IPS-20b (cell line): ENCODE measurements around the gene RUBCNL.

Experiments
- H3K27ac ChIP-seq: one replicate; pipeline ENCODE4 v1.5.1; 2013; ENCODE audit warnings: low read length
- H3K27me3 ChIP-seq: 2 replicates; pipeline ENCODE4 v1.6.1; 2013; ENCODE audit warnings: mild to moderate bottlenecking, low read length, inconsistent platforms; ENCODE audit not compliant: insufficient read depth
- H3K36me3 ChIP-seq: 2 replicates; pipeline ENCODE4 v1.6.1; 2013; ENCODE audit warnings: low read depth, mild to moderate bottlenecking, inconsistent platforms, low read length, moderate library complexity; ENCODE audit not compliant: insufficient read depth
- H3K4me1 ChIP-seq: 2 replicates; pipeline ENCODE4 v1.6.1; 2013; ENCODE audit warnings: mild to moderate bottlenecking, control low read depth, inconsistent platforms, low read length, moderate library complexity; ENCODE audit not compliant: insufficient read depth
- H3K4me3 ChIP-seq: 2 replicates; pipeline ENCODE4 v1.5.1; 2013; ENCODE audit warnings: mild to moderate bottlenecking, low read length, inconsistent platforms
- H3K9ac ChIP-seq: 2 replicates; pipeline ENCODE4 v1.6.1; 2013; ENCODE audit warnings: low read depth, mild to moderate bottlenecking, inconsistent platforms, low read length, moderate library complexity
- H3K9me3 ChIP-seq: 2 replicates; pipeline ENCODE4 v1.6.1; 2013; ENCODE audit warnings: mild to moderate bottlenecking, low read depth, low read length, inconsistent platforms; ENCODE audit not compliant: insufficient read depth

RUBCNL gene

GRCh38 chr13:46295491-46296114, 91.4 kb downstream of the RUBCNL start:
- Histone ChIP-seq H3K9me3 (no peaks in the 10 kb centered on the region), H3K9ac (no peak overlapping the region), H3K4me1 (no peaks in the 10 kb centered on the region)

GRCh38 chr13:46293436-46293835, 93.6 kb downstream of the RUBCNL start:
- Histone ChIP-seq H3K27ac (no peak overlapping the region), H3K27me3 (no peaks in the 10 kb centered on the region), H3K4me3 (no peak overlapping the region), H3K9me3 (no peaks in the 10 kb centered on the region), H3K4me1 (no peaks in the 10 kb centered on the region), H3K9ac (no peak overlapping the region), H3K36me3 (no peaks in the 10 kb centered on the region)

More at GRCh38 chr13:46295491-46296114, 91.4 kb downstream of the RUBCNL start:
- no peaks in the 10 kb centered on the region for H3K36me3 ChIP-seq
- no peak overlapping the region for H3K27ac ChIP-seq
- H3K4me3 ChIP-seq = no peak overlapping the region
- no peaks in the 10 kb centered on the region for H3K27me3 ChIP-seq
